ENCODE results near the gene PEG3. TPM values are rescaled to one million over a fixed set of nuclear protein-coding genes. Genes with fewer than 3 reads are reported as not detected.

PEG3 gene
- total and polyA plus RNA-seq, 4 donors: 2.2 to 188 (median 7.7) TPM

DNA sequence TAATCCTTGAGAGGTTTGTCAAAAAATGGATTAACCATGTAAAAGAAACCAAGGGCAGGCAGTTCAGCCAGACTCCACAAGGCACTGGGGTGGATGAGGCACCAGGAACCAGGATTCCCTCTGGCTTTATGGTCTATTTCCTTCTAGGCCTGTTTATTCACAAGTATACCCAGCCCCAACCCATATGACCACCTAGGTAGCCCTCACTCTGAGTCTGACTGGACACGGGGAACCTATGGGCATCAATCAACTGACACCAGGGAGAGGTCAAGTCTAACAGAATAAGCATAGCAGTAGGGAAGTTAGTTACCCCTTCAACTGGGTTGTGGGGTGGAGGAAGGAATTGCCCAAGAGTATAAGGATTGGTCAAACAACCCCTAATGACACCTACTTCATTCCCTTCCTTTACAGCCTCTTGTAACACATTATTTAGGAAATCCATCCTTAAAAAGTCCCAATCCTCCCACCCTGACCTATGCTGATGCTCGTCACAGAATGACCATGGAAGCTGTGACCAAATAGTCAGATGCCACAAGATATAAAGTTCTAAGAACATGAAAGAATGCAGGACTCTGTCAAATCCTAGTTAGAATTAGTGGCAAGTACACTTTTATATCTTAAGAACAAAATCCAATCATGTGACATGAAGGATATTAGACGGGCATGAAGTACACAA, 31.7 kb downstream of the PEG3 start:
- Histone ChIP-seq H3K27ac (ENCODE audit: low read depth in 1 of 2, low read length in 2 of 2) (no peak overlapping the region), H3K9ac (ENCODE audit: low read depth in 1 of 2, low read length in 2 of 2) (no peak overlapping the region), H3K9me3 (ENCODE audit: control insufficient read depth in 4 of 4, low read length in 3 of 4) (peaks cover 0 to 15% (median 10%) of the 10 kb centered on the region in 4 donors), H3K27me3 (ENCODE audit: control insufficient read depth in 4 of 4, insufficient read depth in 4 of 4, low read length in 3 of 4) (no peaks in the 10 kb centered on the region), H3K36me3 (ENCODE audit: control insufficient read depth in 4 of 4, insufficient read depth in 3 of 4, low read depth in 1 of 4, low read length in 3 of 4) (no peaks in the 10 kb centered on the region), H3K4me1 (ENCODE audit: control insufficient read depth in 4 of 4, insufficient read depth in 4 of 4, low read length in 3 of 4) (no peaks in the 10 kb centered on the region), H3K4me3 (ENCODE audit: low read depth in 1 of 3, low read length in 3 of 3) (no peak overlapping the region)
- no peak for TF ChIP-seq RAD21 (IDR thresholded peaks at IDR 0.05)
- 94% methylated on average over 3 of the region's 3 CpGs for WGBS
- DNase-seq (ENCODE audit: low spot score): no peak

- H3K9ac ChIP-seq (ENCODE audit: low read depth in 1 of 2, low read length in 2 of 2): no peak overlapping the region
- TF ChIP-seq FOXA1 (IDR thresholded peaks at IDR 0.05): no peak
- no peak for TF ChIP-seq RXRA (IDR thresholded peaks at IDR 0.05)
- TF ChIP-seq REST (IDR thresholded peaks at IDR 0.05): no peak
- no peak for TF ChIP-seq MAX (IDR thresholded peaks at IDR 0.05)
- no peak for TF ChIP-seq ATF3 (IDR thresholded peaks at IDR 0.05)
- no peak for TF ChIP-seq FOXA2 (IDR thresholded peaks at IDR 0.05)
- no peak for TF ChIP-seq NR2F2 (IDR thresholded peaks at IDR 0.05)
- TF ChIP-seq TAF1 (conservative IDR thresholded peaks at IDR 0.05): no peak
- no peak for TF ChIP-seq JUND (IDR thresholded peaks at IDR 0.05)
- TF ChIP-seq SP1 (IDR thresholded peaks at IDR 0.05): no peak
- no peak for TF ChIP-seq GABPA (IDR thresholded peaks at IDR 0.05 in 1 of 2, conservative IDR thresholded peaks at IDR 0.05 in 1 of 2)
- no peak for TF ChIP-seq HNF4G (IDR thresholded peaks at IDR 0.05)
- no peak for TF ChIP-seq YY1 (IDR thresholded peaks at IDR 0.05)
- H3K27me3 ChIP-seq (ENCODE audit: control insufficient read depth in 4 of 4, insufficient read depth in 4 of 4, low read length in 3 of 4): no peaks in the 10 kb centered on the region
- H3K36me3 ChIP-seq (ENCODE audit: control insufficient read depth in 4 of 4, insufficient read depth in 3 of 4, low read depth in 1 of 4, low read length in 3 of 4): no peaks in the 10 kb centered on the region
- peaks cover 0 to 19% (median 12%) of the 10 kb centered on the region in 4 donors for H3K9me3 ChIP-seq (ENCODE audit: control insufficient read depth in 4 of 4, low read length in 3 of 4)
- no peaks in the 10 kb centered on the region for H3K4me1 ChIP-seq (ENCODE audit: control insufficient read depth in 4 of 4, insufficient read depth in 4 of 4, low read length in 3 of 4)
- H3K4me3 ChIP-seq (ENCODE audit: low read depth in 1 of 3, low read length in 3 of 3): no peak overlapping the region
- no peak for DNase-seq (ENCODE audit: low spot score)
- no peak overlapping the region for H3K27ac ChIP-seq (ENCODE audit: low read depth in 1 of 2, low read length in 2 of 2)
Measured at GRCh38 chr19:56806639-56807038, 33.9 kb downstream of the PEG3 start.

Small RNA genes within 50 kb of the gene (small RNA-seq; reads per million reads assigned to genes)
- gene AC006115.2: not detected

Other genes starting within 250 kb of the PEG3 start
- 1 to 10 TPM; 2.2 to 3.4 TPM for gene ZNF71, start 245.4 kb downstream of the PEG3 start, total RNA-seq
- gene ZNF71, start 245.4 kb downstream of the PEG3 start, polyA plus RNA-seq: 1 to 10 TPM in 1 of 2 donors, under 1 TPM in 1; 0.46 to 1.4 TPM
- under 1 TPM in 1 of 2 donors, not detected in 1; 0.28 TPM for gene SMIM17, start 197.6 kb downstream of the PEG3 start, total RNA-seq
- gene SMIM17, start 197.6 kb downstream of the PEG3 start, polyA plus RNA-seq: not detected
- 1 to 10 TPM; 1.2 to 2.3 TPM for gene ZNF835, start 169.0 kb downstream of the PEG3 start, total RNA-seq
- gene ZNF835, start 169.0 kb downstream of the PEG3 start, polyA plus RNA-seq: under 1 TPM; 0.19 to 0.35 TPM
- 1 to 10 TPM in 1 of 2 donors, under 1 TPM in 1; 0.33 to 3.2 TPM for gene ZIM2, start within 50 bp of the PEG3 start, total RNA-seq
- under 1 TPM in 1 of 2 donors, not detected in 1; 0.03 TPM for gene ZIM2, start within 50 bp of the PEG3 start, polyA plus RNA-seq

Measured in liver (tissue), 10 donors.